Activated CD8-positive, alpha-beta T cell treated with anti-CD3 and anti-CD28 coated beads, Interleukin-2, amount 10 ng/mL, durations not matched to agents 7 days and 5 days (primary cell): ENCODE results near the gene PSIP1. TPM values are rescaled to one million over a fixed set of nuclear protein-coding genes. Genes with fewer than 3 reads are reported as not detected.

Experiments used
- total RNA-seq, 2 experiments: library from RNA; stranded (reverse); gene quantifications; one replicate each; pipeline ENCODE4 v1.2.3, GENCODE V29; 2021

PSIP1 gene
- total RNA-seq, 2 experiments from 2014 or later = 132 to 138 TPM

Other genes with a start within 250 kb of the PSIP1 start
- 10 to 100 TPM; 17.8 to 20.3 TPM for gene TTC39B, start 203.8 kb downstream of the PSIP1 start, total RNA-seq
- 10 to 100 TPM; 21.7 to 22.6 TPM for gene SNAPC3, start 88.1 kb downstream of the PSIP1 start, total RNA-seq
- 1 to 10 TPM; 1.9 TPM for gene CCDC171, start 42.1 kb upstream of the PSIP1 start, total RNA-seq